Midbrain (tissue), 1 donor: ENCODE data around the gene ANKRD24.
"Not testable (repeated sequence)": the region's sequence is repeated elsewhere in the genome, so short reads cannot be mapped to it uniquely, and the experiment has no call there.

Source experiments
- DNase-seq: peaks from one replicate; lab custom pipeline; 2025; lab: John Stamatoyannopoulos, UW

The ANKRD24 gene

DNA sequence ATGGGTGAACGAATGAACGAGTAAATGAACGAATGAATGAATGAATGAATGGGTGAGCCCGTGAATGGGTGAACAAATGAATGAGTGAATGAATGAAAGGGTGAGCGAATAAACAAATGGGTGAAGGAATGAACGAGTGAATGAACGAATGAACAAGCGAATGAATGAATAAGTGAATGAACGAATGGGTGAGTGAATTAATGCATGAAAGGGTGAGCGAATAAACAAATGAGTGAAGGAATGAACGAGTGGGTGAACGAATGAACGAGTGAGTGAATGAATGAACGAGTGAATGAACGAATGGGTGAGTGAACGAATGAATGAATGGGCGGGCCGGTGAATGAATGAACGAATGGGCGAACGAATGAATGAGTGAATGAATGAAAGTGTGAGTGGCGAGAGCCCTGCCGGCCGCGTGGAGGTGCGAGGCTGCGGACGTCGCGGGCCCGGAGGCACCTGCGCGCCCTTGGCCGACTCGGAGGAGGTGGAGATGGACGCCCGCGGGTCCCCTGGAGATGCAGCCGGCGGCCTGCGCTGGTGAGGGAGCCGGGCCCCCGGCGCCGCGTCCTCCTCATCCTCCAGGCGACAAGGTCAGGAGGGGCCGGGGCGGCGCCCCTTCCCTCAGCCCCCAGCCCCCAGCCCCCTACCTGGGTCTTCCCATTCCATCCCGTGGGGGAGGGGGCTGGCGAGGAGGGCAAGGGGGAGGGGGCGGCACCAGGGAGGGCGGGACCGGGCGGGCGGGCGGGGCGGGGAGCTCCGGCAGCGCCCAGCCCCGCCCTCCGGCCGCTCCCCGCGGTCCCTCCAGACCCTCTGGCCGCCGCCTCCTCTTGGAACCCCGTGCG lies 15.4 kb downstream of the ANKRD24 start:
- no peak for DNase-seq

DNA sequence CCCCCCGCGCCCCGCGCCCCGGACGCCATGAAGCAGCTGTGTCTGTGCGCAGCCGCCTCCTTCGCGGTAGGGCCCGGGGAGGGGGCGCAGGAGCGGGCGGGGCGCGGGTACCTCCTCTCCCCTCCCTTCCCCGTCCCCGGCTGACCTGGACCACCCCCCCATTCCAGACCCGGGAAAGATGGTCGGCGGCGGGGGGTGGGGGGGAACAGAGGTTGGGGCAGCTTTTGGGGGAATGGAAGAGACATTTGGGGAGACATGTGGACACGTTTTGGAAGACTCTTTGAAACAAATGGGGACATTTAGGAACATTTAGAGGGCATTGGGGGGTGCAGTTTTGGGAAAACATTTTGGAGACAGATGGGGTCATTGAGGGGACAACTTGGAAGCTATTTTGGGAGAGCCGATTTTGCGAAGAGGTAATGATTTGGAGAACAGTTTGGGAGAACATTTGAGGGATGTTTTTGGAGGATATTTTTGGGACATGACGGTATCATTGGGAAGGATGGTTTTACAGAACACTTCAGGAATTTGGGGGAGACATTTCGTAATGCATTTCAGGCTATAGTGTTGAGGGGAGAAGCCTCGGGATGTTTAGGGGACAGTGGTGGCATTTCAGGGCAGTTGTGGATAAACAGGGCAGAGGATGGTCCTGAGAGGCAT lies 16.1 kb downstream of the ANKRD24 start:
- DNase-seq: no peak

DNA sequence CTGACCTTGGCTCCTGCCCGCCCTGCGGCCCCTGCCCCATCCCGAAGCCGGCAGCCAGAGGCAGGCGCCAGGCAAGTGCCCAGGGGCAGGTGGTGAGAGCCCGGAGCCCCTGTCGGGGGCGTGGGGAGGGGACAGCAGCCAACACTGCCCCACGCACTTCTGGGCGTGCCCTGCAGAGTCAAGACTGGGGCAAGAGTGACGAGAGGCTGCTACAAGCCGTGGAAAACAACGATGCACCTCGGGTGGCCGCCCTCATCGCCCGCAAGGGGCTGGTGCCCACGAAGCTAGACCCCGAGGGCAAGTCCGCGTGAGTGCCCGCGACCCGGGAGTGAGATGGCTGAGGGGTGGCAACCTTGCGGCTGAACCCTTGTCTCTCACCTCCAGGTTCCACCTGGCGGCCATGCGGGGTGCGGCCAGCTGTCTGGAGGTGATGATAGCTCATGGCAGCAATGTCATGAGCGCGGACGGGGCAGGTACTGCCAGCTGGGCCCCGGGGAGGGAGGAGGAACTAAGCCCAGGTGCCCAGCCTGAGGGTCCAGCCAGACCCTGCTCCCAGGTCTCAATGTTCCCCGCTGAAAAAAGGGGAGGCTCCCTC lies 17.3 kb downstream of the ANKRD24 start:
- no peak for DNase-seq

DNA sequence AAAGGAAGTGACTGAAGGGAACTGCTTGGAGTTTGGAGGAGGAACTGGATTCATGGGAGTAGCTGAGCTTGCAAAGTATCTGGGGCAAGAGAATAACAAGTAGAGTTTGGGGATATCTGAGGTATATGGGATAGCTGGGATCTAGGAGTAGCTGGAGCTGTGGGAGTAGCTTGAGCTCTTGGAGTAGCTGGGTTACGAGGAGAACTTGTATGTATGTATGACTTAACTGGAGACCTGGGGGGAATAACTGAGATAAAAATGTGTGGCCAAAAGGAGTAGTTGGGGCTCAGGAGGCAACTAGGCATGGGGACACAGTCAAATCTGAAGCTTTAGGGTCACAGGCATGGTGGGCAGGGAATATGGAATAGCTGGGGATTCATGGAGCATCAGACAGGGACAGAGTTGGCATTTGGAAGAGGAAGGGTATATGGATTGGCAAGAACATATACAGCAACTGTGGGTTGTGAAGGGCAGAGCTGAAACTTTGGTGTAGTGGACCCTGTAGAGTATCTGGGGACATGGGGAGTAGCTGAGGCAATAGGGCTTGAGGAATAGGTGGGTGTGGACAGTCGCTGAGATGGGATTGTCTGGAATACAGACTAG lies 18.6 kb downstream of the ANKRD24 start:
- DNase-seq: no peak

DNA sequence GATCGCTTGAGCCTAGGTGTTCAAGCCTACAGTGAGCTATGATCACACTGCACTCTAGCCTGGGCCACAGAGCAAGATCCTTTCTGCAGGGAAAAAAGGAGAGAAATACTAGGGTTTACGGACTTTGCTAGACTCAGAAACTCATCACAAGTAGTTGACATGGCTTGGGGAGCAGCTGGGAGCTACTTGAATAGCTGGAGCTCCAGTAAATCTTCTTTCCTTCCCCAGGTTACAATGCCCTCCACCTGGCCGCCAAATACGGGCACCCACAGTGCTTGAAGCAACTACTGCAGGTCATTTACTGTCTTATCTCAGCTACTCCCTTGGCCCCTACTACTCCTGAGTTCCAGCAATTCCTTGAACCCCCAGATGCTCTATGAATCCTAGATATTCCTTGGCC lies 19.3 kb downstream of the ANKRD24 start:
- DNase-seq: no peak

DNA sequence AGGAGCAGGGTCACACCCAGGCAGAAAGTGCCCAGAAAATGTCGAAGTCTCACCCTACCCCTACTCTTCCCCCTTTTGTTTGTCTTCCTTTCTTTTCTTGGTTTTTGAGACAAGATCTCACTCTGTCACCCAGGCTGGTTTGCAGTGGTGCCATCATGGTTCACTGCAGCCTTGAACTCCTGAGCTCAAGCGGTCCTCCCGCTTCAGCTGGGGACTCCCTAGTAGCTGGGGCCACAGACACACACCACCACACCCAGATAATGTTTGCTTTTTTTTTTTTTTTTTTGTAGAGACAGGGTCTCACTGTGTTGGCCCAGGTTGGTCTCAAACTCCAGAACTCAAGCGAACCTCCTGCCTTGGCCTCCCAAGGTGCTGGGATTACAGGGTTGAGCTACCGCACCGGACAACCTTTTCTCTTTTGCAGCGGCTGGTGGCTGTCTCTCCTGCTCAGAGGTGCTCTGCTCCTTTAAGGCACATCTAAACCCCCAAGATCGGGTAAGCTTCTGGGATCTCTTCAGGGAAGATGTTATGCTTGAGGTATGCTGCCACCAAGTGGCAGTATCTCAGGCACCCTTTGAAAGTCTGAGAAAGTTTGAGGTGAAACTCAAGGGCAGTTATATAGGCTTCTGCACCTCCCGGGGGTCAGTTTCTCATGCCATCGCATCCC lies 24.5 kb downstream of the ANKRD24 start:
- no peak for DNase-seq

DNA sequence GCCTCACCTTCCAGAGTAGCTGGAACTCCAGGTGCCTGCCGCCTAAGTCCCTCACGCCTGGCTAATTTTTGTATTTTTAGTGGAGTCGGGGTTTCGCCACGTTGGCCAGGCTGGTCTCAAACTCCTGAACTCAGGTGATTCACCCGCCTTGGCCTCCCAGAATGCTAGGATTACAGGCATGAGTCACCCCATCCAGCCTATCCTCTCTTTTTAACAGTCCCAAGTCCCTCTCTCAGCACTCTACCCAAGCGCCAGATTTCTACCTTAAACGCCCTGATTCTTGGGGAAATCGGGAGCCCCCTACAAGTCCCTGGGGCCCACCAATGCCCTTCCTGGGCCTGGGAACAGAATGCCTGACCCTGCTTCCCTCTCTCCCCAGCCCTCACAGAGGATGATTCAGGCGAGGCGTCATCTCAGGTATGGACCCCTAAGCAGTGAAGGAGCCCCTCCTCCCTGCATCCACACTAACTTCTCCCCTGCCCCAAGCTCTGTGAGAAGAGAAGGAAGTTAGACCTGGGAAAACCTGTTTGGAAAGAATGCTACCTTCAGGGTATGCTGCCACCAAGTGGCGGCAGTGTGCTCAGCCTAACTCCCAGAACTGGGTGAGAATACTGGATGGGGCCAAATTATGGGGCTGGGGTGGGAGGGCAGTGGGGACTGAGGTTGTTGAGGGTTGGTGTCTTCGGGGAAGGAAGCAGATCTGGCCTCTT lies 26.1 kb downstream of the ANKRD24 start:
- DNase-seq: no peak

DNA sequence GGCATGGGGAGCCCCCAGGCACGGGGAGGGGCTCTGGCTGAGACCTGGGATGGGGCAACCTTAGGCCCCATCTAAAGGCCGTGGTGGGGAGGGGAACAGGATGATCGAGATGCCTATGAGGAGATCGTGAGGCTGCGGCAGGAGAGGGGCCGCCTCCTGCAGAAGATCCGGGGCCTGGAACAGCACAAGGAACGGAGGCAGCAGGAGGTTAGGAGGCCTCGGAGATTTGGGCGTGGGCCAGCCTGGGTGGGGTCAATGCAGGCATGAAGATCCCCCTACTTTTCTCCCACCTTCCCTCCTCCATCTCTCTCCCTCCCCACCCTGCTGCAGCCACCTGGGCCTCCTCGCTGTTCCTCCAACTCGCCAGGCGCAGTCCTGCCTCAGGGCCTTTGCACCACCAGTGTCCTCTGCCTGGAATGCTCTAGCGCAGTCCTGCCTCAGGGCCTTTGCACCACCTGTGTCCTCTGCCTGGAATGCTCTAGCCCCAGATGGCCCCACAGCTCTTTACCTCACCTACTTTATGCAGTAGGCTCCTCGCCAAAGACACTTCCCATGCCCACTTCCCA lies 27.8 kb downstream of the ANKRD24 start:
- DNase-seq: no peak

DNA sequence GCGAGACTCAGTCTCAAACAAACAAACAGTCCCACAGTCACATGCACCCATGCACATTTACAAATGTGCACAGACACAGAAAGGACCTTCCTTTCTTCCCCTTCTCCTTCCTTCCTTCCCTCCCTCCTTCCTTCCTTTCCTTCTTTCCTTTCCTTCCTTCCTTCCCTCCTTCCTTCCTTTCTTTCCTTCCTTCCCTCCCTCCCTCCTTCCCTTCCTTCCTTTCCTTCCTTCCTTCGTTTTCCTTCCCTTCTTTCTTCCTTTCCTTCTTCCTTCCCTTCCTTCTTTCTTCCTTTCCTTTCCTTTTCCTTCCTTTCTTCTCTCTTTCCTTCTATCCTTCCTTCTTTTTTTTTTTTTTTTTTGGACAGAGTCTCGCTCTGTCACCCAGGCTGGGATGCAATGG lies 30.6 kb downstream of the ANKRD24 start:
- no peak for DNase-seq

DNA sequence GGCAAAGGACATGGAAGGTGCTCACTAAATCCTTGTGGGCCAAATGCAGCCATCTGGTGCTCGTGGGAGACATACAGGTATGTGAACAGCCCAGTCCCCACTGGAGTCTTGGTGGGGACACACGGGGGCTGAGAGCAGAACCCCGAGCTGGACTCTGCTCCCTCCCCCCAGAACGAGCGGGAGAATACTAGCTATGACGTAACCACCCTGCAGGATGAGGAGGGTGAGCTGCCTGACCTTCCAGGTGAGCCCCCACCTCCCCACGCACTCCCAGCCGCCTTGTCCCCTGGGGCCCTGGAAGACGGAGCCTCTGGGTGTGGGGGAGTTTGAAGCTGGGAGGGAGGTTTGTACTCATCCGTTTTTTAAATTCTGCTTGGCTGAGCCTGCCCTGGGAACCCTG lies 33.3 kb downstream of the ANKRD24 start:
- no peak for DNase-seq

DNA sequence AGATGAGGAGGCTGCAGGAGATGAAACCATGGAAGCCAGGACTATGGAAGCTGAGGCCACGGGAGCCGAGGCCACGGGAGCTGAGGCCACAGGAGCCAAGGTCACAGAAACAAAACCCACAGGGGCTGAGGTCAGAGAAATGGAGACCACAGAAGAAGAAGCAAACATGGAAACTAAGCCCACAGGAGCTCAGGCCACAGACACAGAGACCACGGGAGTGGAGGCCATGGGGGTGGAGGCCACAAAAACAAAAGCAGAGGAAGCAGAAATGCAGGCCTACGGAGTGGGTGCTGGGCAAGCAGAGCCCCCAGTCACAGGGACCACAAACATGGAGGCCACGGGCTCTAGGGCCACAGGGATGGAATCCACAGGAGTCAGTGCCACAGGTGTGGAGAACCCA lies 34.4 kb downstream of the ANKRD24 start:
- no peak for DNase-seq

DNA sequence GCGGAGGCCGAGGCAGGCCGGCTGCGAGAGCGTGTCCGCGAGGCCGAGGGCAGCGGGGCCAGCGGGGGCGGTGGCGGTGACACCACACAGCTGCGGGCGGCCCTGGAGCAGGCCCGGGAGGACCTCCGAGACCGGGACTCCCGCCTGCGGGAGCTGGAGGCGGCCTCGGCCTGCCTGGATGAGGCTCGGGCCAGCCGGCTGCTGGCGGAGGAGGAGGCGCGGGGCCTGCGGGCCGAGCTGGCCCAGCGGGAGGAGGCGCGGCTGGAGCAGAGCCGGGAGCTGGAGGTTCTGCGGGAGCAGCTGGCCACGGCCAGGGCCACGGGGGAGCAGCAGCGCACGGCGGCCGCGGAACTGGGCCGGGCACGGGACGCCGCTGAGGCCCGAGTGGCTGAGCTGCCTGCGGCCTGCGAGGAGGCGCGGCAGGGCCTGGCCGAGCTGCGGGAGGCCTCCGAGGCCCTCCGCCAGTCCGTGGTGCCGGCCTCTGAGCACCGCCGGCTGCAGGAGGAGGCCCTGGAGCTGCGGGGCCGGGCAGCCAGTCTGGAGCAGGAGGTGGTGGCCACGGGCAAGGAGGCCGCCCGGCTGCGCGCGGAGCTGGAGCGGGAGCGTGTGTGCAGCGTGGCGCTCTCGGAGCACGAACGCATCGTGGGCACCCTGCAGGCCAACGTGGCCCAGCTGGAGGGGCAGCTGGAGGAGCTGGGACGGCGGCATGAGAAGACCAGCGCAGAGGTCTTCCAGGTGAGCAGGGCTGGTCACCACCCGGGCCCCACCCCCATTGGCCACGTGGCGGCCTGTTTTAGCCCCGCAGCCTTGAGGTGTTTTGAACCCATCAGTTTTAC lies 35.2 kb downstream of the ANKRD24 start:
- DNase-seq: no peak

DNA sequence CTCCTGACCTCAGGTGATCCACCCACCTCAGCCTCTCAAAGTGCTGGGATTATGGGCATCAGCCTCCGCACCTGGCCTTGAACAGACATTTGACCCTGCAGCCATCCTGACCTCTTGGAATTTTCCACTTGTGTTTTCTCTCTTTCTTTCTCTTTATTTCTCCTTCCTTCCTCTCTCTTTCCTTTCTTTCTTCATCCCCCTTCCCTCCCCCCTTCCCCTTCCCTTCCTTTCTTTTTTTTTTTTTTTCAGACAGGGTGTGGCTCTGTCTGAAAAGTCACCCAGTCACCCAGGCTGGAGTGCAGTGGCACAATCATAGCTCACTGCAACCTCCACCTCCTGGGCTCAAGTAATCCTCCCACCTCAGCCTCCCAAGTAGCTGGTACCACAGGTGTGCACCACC lies 36.0 kb downstream of the ANKRD24 start:
- not testable (repeated sequence) for DNase-seq

DNA sequence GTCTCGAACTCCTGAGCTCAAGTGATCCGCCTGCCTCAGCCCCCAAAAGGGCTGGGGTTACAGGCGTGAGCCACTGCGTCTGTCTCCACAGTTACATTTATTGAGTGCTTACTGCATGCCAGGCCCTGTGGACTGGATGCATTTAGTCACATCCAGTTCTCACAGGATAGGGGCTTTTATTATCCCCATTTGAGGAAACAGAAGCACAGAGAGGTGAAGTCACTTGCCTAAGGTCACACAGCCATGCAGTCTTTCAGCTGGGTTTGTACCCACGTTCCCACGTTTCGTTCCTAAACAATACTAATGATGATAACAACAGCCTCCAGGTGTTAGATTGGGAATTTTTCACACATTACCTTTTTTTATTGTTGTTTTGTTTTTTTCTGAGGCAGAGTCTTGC lies 37.7 kb downstream of the ANKRD24 start:
- DNase-seq: no peak

DNA sequence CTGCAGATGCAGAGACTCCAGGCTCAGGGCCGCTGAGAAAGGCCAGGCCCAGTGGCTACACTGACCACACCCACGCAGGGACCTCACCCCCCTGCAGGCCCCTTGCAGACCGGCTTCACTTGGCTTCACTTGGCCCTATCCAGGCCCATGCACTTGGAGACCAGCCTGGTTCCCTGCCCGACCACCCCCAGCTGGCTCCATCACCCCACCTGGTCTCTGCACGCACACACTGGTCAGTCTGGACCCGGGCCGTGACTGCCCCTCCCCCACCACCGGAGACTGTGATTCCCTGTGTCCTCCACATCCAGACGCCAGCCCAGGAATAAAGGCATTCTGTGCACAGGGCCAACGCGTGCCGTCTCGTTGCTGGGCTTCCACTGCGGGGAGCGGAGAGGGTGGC lies 42.0 kb downstream of the ANKRD24 start:
- peak; percentile 41 for DNase-seq

DNA sequence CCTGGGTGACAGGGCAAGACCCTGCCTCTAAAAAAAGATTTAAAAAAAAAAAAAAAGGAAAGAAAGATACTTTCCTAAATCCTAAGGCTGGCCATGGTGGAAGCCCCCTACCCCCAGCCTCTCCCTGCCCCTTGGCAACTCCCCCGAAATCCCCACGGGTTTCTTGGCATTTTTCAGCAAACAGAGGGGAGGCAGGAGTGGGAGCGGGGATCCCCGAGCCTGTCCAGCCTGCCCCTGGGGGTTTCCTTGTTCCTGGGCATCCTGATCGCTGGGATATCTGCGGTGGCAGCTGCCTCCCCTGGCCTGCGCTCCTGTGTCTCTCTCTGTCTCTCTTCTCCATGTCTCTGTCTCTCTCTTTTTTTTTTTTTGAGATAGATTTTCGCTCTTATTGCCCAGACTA lies 43.4 kb downstream of the ANKRD24 start:
- no peak for DNase-seq

DNA sequence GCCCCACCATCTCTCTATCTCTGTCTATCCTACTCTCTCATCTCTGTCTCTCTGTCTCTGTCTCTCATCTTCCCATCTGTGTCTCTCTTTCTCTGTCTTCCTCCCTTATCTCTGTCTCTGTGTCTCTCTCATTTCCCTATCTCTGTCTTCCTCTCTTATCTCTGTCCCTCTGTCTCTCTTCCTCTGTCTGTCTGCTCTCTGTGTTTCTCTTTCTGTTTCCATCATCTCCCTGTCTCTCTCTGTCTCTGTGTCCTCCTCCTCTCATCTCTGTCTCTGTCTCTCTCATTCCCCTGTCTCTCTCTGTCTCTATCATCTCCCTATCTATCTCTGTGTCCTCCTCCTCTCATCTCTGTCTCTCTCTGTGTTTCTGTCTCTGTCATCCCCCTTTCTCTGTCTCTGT lies 45.3 kb downstream of the ANKRD24 start:
- DNase-seq: no peak

DNA sequence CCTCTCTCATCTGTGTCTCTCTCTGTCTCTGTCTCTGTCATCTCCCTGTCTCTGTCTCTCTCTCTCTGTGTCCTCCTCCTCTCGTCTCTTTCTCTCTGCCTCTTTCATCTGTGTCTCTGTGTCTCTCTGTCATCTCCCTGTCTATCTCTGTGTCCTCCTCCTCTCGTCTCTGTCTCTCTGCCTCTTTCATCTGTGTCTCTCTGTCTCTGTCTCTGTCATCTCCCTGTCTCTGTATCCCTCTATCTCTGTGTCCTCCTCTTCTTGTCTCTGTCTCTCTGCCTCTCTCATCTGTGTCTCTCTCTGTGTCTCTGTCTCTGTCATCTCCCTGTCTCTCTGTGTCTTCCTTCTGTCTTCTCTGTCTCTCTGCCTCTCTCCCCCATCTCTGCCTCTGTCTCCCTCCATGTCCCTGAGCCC lies 46.3 kb downstream of the ANKRD24 start:
- no peak for DNase-seq

DNA sequence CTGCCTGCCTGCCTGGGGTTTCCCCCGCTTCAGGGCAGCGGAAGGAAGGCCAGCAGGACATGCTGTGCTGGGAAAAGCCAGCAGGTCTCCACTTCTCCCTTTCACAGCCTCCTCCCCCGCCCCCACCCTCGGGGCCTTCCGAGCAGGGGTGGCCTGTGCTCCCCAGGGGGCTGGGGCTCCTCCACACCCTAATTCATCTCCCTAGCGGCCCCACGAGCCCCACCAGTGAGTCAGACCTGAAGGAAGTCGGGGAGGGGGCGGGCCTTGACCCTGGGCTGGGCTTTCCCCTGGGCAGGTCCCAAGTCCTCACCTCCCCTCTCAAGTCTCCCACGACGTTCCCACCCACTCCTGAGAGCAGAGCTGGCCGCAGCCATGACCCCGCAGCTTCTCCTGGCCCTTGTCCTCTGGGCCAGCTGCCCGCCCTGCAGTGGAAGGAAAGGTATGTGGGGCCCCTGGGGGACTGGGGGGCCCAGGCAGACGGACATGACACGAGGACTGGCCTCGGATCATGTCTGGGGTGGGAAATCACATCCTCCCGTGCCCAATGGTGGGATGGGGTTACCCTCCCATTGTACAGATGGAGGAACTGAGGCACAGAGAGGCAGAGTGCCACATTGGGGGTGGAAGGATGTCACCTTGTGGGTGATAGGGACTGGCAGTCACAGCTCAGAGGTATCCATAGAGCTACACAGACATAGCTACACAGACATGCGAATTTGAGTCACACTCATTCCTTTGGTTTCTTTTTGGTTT lies 46.9 kb downstream of the ANKRD24 start, which contains the start of gene EBI3:
Gene EBI3, plus strand, starts transcription at position 345 of the 753 bp plus-strand sequence. Its CDS starts 28 bp downstream, at position 373.
- DNase-seq: peak; percentile 6
